B cell (primary cell): ENCODE data around the gene EFNA5.

Experiments used
- CTCF ChIP-seq: fragments of 200-600 bp; IDR thresholded peaks from one replicate; pipeline ENCODE4 v1.8.0; 2022; ENCODE audit warnings: antibody characterized with exemption, mild to moderate bottlenecking
- EZH2 ChIP-seq: IDR thresholded peaks from 2 replicates; pipeline ENCODE4 v1.6.1; 2012; ENCODE audit warnings: borderline replicate concordance, low read depth, mild to moderate bottlenecking, moderate library complexity, low read length; ENCODE audit not compliant: insufficient read depth, poor library complexity, severe bottlenecking

GRCh38 chr5:107418902-107419301 is 251.8 kb downstream of the EFNA5 start:
- no peak for TF ChIP-seq CTCF
- no peak for TF ChIP-seq EZH2
